DMS 273 treated with DMSO at 0.1 percent for 48 hours (cell line): Measurements from ENCODE around the gene ZMAT5.
A peak's percentile ranks its signal among the peaks of the same experiment; 100 is the strongest.

Source experiments
- DNase-seq: peaks from one replicate; lab custom pipeline; 2025; lab: John Stamatoyannopoulos, UW

ZMAT5 gene

DNA sequence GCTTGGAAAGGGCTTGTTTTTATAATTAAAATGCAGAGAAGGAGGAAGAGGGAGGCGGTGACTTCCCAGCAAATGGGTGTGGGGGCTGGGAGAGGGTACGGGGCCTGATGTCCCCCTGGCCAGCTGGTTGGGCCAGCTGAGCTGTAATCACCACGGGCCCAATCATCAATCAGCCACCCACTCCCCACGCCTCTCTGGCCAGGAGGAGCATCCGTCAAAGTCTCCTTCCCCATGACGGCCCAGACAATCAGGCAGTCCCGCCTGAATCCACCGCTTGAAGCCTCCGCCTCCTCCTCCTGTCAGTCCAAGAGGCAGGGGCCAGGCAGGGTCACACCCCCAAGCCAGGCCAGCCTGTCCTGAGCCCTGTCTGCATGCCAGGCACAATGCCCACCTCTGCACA lies 60.3 kb downstream of the ZMAT5 start:
- DNase-seq = no peak

DNA sequence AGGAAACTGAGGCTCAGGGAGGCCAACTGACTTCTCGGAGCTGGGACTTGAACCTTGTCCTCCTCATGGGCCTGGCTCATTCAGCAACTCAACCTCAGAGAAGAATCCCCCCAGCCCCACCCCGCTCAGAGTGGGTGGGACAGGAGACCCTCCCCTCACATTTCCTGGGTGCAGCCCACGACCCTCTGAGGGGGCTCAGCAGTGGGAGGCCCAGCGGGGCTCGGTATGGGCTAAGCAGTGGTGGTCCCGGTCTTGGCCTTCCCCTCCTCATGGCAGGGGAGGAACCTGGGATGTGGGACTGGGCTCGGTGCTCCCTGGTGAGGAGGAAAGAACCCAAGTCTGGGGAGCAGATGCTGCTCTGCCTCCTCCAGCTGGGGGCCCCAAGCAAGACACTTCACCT lies 61.2 kb downstream of the ZMAT5 start:
- no peak for DNase-seq

DNA sequence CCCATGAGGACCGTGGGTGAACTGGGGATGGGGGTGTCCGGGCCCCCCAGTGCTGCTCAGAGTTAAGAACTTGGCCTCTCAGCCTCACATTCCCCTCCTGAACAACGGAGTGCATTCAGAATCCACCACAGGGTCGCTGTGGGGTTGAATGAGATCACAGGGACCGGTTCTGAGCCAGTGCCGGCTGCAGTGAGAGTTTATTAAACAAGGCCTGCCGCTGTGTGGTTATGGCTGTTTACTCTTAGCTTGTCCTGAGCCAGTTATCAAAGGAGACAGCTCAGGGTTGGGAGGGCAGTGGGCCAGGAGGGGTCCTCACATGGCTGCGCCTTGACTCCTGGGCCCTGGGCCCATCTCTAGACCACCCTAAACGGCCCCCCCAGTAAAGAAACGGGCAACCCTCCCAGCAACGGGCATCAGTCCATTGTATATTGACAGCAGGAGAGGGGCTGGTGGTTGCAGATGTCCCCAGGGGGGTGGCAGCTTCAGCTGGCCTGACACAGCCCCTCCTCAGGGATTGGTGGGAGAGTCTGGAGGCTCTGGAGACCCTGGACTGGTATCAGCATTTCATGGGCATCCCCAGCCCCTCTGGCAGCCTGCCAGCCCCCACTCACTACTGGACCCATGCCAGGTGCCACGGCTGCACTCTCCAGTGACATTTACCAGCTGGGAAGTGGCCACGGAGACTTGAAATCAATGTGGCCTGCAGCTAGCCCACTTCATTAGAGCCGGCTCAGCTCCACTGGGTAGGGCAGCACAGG lies 62.1 kb downstream of the ZMAT5 start:
- no peak for DNase-seq

DNA sequence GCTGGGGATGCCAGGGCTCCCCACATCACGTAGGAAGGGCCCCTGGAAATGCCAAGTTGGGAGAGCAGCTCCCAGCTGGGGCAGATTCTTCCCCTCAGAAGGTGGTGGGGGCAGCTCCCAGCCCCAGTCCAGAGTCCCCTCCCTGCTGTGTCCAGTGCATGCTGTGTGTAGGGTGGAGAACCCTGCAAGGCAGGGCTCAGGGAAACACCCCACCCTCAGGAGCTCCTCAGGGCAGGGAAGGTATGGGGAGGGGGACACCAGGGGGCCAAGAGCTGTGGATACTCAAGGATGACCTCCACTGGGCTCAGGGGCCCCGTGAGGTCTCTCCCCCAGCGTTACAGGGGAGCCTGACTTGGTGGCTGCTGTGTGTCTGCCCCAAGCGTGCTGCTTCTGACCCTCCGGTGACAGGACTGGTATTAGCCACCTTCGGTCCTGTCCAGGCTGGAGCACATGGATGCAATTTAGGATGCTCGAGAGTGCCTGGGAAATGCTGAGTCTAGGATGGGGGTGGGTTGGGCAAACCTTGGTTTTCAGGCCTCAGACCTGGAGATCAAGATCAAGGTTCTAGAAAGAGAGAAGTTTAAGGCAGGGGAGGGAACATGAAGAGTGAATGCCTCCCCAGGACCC lies 63.1 kb downstream of the ZMAT5 start:
- DNase-seq = no peak

DNA sequence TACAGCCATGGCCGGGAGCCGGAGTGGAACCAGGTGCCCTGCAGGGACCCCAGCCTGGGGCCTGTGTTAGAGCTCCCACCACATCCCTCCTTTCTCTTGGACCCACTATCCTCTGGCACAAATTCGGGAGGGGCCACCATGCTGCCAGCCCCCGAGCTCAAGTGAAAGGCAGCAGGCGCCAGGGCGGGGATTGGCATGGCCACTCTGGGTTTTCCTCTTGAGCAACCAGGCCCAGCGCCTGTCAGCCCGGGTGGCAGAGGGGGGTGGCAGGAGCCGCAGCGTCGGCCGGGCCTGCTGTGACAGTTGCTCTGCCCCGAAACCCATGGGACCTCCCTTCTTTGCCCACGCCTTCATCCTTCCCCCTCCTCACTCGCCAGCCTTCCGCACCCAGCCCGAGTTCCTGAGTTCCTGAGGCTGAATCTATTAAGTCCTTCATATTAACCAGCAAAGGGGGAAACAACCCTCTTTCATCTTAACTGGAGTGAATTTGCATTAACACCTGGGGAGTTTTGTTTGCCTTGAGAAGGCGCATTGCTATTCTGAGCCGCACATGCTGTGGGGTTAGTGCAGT lies 63.8 kb downstream of the ZMAT5 start:
- DNase-seq = peak; percentile 16

DNA sequence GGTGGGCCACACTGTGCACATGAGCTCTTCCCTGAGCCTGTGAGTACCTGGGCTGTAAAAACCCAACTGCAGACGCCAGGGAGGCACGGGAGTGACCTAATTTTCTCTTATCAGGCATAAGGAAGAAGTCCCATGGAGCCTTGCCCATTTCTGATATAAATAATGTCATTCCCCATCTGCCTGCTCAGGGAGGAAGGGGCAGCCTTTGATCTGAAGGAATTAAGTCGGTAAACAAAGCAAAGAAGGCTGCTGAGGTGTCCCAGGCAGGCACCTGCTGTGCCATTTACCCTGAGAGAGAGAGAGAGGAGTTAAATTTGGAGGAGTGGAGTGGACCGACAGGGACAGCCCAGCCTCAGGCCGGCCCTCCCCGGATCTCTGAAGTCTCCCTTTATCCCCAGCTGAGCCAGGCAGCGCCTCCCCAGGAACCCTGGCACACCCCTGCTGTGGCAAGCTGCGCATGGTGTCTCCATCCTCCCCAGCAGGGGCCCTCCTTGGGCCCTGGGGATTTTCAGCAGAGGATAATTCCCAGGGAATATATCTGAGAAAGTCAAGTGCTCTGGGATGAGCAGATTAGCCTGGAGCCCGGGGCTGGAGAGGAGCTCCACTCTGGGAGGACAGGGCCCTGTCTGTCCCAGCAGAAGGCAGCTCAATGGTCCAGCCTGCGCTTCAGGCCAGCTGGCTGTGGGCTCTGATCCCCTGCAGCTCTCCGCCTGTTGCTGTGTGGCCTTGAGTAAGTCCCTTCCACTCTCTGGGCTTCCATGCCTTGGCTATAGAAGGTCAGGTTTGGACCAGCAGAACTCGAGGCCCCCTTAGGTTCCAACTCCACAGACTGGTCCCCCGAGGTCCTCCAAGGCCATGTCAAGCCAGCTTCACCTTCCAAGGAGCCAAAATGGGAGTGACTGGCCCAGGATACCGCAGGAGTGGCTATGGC lies 64.5 kb downstream of the ZMAT5 start:
- DNase-seq = peak; percentile 68

DNA sequence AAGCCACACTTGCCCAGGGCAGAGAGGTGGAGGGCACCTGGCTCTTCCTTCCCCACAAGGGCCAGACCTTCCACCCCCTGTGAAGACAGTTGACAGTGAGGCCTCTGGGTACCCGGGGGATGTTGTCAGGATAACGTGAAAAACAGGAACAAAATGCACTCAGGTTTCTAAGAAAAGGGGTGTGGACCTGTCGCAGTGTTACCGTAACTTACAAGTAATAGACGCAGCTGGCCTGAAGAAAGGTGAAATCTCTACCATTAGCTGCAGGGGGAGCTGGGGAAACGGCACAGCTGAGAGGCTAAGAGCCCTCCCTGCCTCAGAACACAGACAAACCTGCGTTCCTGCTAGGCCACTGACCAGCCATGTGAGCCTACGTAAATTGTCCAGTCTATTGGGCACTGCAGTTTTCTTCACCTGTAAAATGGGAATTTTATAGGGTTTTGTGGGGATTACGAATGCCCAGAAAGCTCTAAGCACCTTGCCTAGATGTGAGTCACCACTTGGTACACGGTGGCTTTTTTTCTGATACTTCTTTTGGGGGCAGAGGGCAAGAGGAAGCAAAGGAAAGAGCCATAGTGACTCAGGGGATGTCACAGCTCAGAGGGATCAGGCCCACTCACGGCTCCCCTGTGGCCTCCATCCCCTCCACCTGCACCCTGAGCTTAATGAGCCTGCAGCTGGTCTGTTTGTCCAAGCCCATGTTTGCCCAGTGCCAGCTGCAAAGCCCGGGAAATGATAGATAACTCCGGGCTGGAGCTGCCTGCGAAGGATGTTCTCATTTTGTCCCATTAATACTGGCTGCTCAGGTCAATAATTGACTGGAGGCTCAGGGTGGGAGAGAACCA lies 65.4 kb downstream of the ZMAT5 start:
- no peak for DNase-seq

DNA sequence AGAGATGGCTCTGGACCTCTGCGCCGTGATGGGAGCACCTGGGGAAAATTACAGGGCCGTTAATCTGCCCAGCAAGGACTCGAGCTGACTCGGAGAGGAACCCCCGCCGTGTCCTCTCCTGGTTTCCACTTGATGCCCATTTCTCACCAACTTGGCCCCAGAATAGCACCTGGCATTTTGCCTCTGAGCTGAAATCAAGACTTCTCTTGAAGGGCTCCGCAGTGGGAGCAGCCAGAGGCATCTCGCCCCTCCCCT lies 66.0 kb downstream of the ZMAT5 start:
- DNase-seq = no peak

DNA sequence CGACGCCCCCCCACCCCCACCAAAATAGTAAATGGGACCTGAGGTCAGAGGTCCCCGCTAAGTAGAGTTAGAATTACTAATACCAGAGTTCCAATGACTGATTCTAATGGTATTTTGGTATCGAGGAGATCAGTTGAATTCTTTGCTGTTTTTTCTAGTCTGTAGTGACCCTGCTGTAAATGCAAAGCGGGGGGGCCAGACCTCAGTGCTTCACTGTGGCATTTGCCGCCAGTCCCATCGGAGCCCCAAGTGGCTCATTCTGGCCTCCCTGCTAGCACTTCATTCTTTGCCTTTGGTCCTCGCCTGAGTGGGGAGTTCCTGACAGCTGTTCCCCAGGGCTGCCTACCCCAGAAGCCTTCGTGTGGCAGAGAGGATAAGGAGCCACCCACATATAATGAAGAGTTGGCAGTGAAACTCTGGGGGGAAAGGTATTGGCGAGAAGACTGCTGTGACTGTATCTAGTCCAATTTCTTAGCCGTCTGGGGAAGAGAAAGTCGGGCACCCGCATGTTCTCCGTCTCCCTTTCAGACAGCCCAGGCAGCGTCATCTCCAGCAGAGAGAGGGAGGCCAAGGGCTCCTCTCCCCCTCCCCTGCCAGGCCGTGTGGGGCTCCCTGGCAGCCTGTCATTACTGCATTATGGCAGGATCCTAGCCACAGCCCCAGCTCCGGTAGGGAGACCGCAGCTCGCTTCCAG lies 66.5 kb downstream of the ZMAT5 start:
- no peak for DNase-seq

DNA sequence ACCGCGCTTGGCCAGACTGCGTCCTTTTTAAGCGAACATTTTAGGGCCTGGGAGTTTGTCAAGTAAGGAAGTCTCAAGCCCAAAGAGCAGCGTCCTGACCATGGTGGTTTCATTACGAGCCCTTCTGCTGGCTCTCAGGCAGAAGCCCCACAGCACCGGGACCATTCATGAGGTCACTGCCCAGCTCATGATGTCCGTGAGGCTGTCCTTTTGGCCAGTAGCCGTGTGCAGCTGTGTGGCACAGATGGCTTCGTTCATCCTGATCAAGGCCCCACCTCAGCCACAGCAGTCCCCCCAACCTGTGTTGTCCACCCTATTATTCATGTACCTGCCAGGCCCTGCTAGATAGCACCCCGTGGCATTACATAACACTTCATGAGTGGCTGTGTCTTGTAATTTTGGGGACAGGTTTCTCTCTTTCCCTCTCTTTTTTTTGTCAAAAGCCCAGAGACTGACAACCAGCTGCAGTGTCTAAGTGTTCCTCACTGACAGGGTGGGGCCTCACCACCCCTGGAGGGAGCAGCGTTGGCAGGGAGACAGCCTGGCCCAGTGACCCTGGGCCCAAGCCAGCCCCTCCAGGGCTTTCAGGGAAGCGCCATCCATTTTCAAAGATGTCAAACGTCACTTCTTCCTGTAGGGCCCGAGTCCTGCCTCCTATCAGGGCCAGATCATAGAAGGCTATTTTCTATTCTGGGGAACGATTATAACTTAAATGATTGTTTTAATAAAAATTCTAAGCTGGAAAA lies 68.8 kb downstream of the ZMAT5 start:
- no peak for DNase-seq

DNA sequence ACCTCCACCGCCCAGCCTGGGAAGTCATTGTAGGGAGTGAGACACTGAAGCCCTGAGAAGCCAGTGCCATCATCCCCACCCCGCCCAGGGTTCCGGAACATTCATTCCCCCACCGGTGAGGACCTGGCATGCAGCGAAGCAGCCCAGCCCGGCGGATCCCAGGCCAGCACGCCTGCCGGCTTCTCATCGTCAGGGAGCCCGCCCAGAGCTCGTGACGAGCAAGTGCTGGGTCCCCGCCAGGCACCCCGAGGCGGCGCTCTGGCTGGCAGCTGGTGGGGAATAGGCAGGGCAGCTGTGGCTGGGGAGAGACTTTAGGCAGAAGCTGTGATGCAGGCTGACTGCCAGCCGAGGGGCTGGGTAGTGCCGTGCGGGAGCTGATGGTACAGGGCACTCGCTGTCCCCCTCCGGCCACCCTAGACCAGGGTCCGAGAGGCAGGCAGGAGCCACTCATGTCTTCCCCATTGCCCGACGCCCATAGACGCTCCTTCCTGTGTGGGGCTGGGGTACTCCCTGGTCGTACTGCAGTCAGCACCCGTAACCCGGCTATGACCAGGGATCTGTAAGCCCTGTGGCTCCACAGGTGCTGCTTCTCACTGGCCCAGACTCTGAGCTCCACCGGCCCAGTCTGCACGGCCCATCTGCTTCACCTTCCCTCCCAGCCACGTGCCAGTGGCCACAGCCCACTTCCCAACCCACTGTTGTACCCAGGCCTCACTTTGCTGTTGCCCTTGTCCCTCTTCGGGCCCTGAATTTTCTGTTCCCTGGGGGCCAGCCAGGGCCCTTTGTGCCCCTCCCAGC lies 71.5 kb downstream of the ZMAT5 start:
- peak; percentile 60 for DNase-seq

DNA sequence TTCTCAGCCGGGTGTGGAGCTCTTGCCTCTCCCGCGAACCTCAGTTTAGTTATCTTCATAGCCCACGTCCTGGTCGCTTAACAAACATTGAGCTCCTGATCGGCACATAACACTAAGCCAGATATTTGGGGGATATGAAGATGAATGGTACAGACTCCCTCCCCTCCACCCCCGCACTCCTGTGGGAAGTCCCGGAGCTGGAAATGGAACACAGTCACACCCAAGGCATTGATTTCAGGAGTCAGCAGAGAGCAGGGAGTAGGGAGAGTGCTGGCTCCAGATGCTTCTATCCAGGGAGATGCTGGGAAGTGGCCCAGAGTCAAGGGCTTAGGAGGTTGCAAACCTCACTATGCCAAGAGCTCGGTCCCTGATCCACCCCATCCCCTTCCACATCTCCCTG lies 73.1 kb downstream of the ZMAT5 start:
- no peak for DNase-seq

DNA sequence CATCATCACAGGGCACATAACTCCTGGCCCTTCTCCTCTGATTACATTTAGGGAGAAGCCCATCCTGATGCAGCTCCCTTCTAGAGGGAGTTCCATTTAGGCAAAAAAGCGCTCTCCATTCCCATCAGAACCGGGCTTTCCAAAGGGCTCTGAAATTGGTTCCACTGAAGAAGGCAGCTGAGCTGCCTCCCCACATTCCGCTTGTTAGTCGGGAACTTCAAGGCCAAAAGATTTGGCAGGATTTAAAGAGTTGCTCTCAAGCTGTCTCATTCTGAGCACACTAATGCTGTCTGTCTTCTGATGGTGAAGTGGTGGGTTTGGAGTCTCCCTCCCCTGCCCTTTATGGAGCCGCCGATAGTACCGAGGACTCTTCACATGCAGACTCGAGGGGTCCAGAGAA lies 73.6 kb downstream of the ZMAT5 start:
- no peak for DNase-seq

DNA sequence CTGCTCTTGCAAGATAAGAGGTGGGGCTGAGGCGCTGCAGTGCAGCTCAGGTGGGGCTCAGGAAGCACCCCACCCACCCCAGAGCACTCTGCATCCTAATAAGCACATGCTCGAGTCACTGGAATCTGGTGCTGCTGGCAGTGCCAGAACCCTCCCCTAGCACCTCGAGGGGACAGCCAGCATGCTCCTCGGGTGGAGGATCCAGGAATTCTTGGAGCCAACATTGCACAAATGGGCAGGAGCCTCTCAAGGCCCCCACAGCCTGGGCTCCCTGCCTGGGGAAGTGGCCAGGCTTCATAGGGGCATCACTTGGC lies 74.5 kb downstream of the ZMAT5 start:
- no peak for DNase-seq

DNA sequence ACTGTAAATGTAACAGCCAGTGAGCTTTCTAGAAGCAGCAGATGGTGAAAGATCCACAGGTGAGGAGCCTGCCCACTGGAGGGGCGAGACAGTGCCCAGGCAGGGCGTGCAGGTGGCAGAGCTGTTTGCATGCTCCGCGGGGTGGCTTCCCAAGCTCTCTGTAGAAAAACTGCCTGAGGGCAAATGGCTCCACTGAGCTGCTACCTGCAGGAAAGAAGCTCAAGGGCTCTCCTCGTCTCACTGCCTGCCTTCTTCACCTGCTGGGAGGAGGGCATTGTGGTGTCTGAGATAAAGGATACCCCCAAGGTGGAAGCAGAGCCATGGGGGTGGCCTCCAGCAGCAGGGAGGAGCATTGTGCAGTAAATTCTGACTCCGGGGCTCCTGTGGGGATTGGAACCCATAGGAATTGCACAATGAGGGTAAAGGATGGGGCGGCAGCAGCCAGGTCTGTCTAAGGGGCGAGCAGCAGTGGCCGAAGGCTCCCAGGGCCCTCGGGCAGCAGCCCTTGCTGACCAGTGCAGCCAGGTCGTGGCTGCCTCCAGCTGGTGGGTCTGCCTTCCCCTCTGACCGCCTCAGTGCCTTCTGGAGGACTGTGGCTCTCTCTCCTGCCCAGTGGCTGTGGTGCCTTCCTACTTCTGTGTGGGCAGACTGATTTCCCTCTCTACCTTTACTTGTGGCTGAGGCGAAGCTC lies 75.0 kb downstream of the ZMAT5 start:
- no peak for DNase-seq

DNA sequence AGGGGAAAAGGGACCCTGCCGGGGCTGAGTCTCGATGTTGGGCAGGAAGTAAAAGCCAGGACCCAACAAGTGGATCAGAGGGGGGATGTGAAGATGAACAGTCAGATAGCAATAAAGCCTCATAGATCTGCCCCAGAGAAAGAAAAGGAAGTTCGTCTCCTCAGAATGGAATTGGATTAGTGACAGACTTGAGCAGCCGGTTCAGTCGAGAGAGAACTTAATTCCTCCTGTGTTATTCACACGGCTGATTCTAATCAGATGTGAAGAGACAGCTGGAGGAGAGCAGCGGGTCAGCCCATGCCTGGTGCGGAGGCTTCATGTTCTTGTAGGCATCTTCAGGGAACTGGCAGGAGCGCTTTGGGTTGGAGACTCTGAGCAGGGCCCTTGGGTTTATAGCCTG lies 76.3 kb downstream of the ZMAT5 start:
- no peak for DNase-seq

DNA sequence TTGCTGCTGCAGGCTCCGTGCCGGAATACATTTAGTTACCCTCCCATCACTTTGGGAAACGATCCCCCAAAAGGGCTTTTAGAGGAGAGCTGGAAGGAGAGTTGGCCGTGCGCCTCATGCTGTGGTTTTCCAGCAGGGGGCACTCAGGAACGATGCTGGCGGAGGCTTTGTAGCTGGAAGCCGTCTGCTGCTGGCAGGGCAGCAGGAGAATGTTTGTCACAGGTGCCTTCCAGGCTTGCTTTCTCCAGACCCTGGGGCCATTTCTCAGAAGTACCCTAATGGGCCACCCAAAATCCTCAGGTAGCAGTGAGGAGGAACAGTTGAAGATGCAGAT lies 77.0 kb downstream of the ZMAT5 start:
- peak; percentile 20 for DNase-seq

DNA sequence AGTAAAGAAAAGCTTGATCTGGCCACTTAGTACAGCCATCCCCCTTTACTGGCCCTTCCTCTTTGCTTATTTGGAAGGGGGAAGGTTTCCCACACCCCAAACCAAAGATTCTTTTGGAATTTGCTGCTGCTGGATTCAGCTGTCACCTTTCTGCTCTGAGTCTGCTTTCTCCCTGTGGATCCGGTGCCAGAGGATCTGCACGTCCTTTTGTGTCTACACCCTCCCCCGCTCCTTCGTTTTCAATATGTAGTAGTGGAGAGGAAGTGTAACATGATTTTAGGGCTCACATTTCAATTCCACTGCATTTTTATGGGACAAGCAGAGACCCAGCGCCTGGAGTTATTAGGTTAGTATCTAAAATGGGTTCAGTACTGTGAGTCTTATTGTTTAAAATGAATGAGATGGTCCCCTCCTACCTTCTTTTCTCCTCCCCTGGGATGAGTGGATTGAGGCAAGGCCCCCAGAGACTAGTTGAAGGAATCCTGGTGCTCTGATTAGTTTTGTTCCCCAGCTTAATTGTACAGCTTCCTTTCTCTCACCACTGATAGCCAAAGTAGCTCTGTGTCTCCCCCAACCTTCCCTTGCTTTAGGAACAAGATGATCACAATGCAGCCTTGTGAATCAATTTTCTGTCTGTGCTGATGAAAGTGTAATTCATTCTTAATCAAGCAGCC lies 77.5 kb downstream of the ZMAT5 start:
- DNase-seq = no peak

DNA sequence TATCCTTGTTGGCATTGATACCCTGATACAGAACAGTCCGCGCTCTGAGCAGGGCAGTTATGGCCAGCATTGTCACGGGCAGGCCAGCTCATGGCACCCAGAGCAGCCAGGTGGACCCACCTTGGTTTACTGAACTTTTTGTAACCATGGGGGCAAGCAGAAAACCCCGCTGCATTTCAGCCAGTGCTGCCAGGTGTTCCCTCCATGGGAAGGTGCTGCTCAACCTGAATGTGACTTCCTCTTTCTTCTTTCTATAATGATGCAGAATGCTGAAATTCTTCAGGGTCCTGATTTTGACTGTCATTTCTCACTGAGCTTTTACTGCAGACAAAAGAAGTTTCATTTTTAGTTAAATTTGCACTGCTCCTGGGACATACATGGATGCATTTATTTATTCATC lies 82.6 kb downstream of the ZMAT5 start:
- DNase-seq = no peak
